ENCODE data around the gene SYF2. TPM values are rescaled to one million over a fixed set of nuclear protein-coding genes. Genes with fewer than 3 reads are reported as not detected.

The SYF2 gene
- total RNA-seq, 2 donors from 2014 or later: 46.5 to 51.0 TPM

- peak; percentile 62 for DNase-seq (ENCODE audit: low spot score)
- Histone ChIP-seq H3K27ac (peak overlapping the region; percentile 74 to 81), H3K36me3 (no peaks in the 10 kb centered on the region), H3K27me3 (replicated peaks; ENCODE audit: insufficient read depth) (no peaks in the 10 kb centered on the region), H3K4me1 (replicated peaks) (no peaks in the 10 kb centered on the region), H3K9me3 (no peaks in the 10 kb centered on the region), H3K4me3 (no peak overlapping the region)
- intact Hi-C loops (cut with DNase I): no loop called here
- WGBS: 26% methylated on average over 11 of the region's 11 CpGs
- TF ChIP-seq POLR2AphosphoS5 (IDR thresholded peaks at IDR 0.05): peak; percentile 83
- no peak for TF ChIP-seq POLR2A (IDR thresholded peaks at IDR 0.05)
- TF ChIP-seq CTCF (IDR thresholded peaks at IDR 0.05): no peak
Measured at GRCh38 chr1:25197982-25198662, 34.2 kb downstream of the SYF2 start.

- Histone ChIP-seq H3K27me3 (replicated peaks; ENCODE audit: insufficient read depth) (no peaks in the 10 kb centered on the region), H3K4me1 (replicated peaks) (no peaks in the 10 kb centered on the region), H3K27ac (peak overlapping the region; percentile 21 to 81), H3K36me3 (no peaks in the 10 kb centered on the region), H3K4me3 (no peak overlapping the region), H3K9me3 (no peaks in the 10 kb centered on the region)
- WGBS: 52% methylated on average over 20 of the region's 20 CpGs
- TF ChIP-seq POLR2A (IDR thresholded peaks at IDR 0.05) (no peak), CTCF (IDR thresholded peaks at IDR 0.05) (no peak), POLR2AphosphoS5 (IDR thresholded peaks at IDR 0.05) (no peak)
- intact Hi-C loops (cut with DNase I): no loop called here
- DNase-seq (ENCODE audit: low spot score): no peak
Measured at GRCh38 chr1:25197235-25197975, 34.9 kb downstream of the SYF2 start.

GRCh38 chr1:25196830-25197229 lies 35.5 kb downstream of the SYF2 start:
- Histone ChIP-seq H3K36me3 (no peaks in the 10 kb centered on the region), H3K4me1 (replicated peaks) (no peaks in the 10 kb centered on the region), H3K4me3 (no peak overlapping the region), H3K27me3 (replicated peaks; ENCODE audit: insufficient read depth) (no peaks in the 10 kb centered on the region), H3K27ac (no peak overlapping the region), H3K9me3 (no peaks in the 10 kb centered on the region)
- intact Hi-C loops (cut with DNase I): no loop called here
- 75% methylated on average over 7 of the region's 7 CpGs for WGBS
- no peak for DNase-seq (ENCODE audit: low spot score)
- TF ChIP-seq CTCF (IDR thresholded peaks at IDR 0.05): no peak
- no peak for TF ChIP-seq POLR2AphosphoS5 (IDR thresholded peaks at IDR 0.05)
- no peak for TF ChIP-seq POLR2A (IDR thresholded peaks at IDR 0.05)

DNA sequence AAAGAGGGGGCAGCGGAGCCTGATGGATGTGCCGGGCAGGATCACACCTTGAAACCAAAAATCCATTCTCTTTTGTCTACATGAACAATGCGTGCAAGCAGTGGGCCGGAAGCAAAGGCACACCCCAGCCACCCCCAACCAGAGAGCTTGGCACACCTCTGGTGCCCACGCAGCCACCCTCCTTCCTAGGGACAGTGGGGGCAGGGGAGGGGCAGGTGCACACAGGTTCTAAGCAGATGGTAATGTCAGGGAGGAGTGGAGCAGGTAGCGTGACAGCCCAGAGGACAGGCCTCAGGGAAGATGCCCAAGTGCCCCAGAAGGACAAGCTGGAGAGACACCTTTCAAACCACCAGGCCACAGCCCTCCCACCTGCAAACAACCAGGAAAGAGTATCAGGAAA lies 36.5 kb downstream of the SYF2 start:
- no peak for DNase-seq (ENCODE audit: low spot score)
- intact Hi-C loops (cut with DNase I): no loop called here
- Histone ChIP-seq H3K4me1 (replicated peaks) (no peaks in the 10 kb centered on the region), H3K27me3 (replicated peaks; ENCODE audit: insufficient read depth) (no peaks in the 10 kb centered on the region), H3K36me3 (no peaks in the 10 kb centered on the region), H3K9me3 (no peaks in the 10 kb centered on the region), H3K4me3 (no peak overlapping the region), H3K27ac (no peak overlapping the region)
- TF ChIP-seq POLR2AphosphoS5 (IDR thresholded peaks at IDR 0.05): no peak
- TF ChIP-seq CTCF (IDR thresholded peaks at IDR 0.05): no peak
- TF ChIP-seq POLR2A (IDR thresholded peaks at IDR 0.05): no peak
- WGBS: 64% methylated on average over 6 of the region's 6 CpGs
